GM23248 (cell line): Measurements from ENCODE around the gene ZNF770. TPM values are rescaled to one million over a fixed set of nuclear protein-coding genes. Genes with fewer than 3 reads are reported as not detected.
"Not testable (repeated sequence)": the region's sequence is repeated elsewhere in the genome, so short reads cannot be mapped to it uniquely, and the experiment has no call there.

Experiments
- DNase-seq: peaks from one replicate; pipeline ENCODE4 v3.0.0-alpha.2; 2015
- H2AFZ ChIP-seq: fragments of 200-600 bp; sonication (generic); 2 replicates; pipeline ENCODE4 v1.6.1; 2016; ENCODE audit warnings: antibody characterized with exemption
- H3F3A ChIP-seq: fragments of 200-600 bp; sonication (generic); 2 replicates; pipeline ENCODE4 v1.6.1; 2016; ENCODE audit warnings: mild to moderate bottlenecking, antibody characterized with exemption, mixed run types; ENCODE audit not compliant: insufficient read depth
- H3K27ac ChIP-seq: fragments of 200-600 bp; sonication (generic); 2 replicates; pipeline ENCODE4 v1.5.1; 2016; ENCODE audit warnings: mild to moderate bottlenecking
- H3K27me3 ChIP-seq: fragments of 200-600 bp; sonication (generic); replicated peaks from 2 replicates; pipeline ENCODE4 v1.6.1; 2016; ENCODE audit warnings: mild to moderate bottlenecking; ENCODE audit not compliant: insufficient read depth
- H3K36me3 ChIP-seq: fragments of 200-600 bp; sonication (generic); 2 replicates; pipeline ENCODE4 v1.6.1; 2016; ENCODE audit warnings: low read depth, mild to moderate bottlenecking
- H3K4me1 ChIP-seq: fragments of 200-600 bp; sonication (generic); 2 replicates; pipeline ENCODE4 v1.6.1; 2016; ENCODE audit warnings: mild to moderate bottlenecking; ENCODE audit not compliant: insufficient read depth
- H3K4me2 ChIP-seq: fragments of 200-600 bp; sonication (generic); one replicate; pipeline ENCODE4 v1.6.1; 2016; ENCODE audit warnings: mild to moderate bottlenecking; ENCODE audit not compliant: unreplicated experiment
- H3K4me3 ChIP-seq: fragments of 200-600 bp; sonication (generic); 2 replicates; pipeline ENCODE4 v1.5.1; 2016; ENCODE audit warnings: mild to moderate bottlenecking
- H3K79me2 ChIP-seq: fragments of 200-600 bp; sonication (generic); 2 replicates; pipeline ENCODE4 v1.6.1; 2016; ENCODE audit warnings: mild to moderate bottlenecking; ENCODE audit not compliant: insufficient read depth
- H3K9ac ChIP-seq: fragments of 200-600 bp; sonication (generic); 2 replicates; pipeline ENCODE4 v1.6.1; 2016; ENCODE audit warnings: mild to moderate bottlenecking
- H3K9me2 ChIP-seq: fragments of 200-600 bp; sonication (generic); 2 replicates; pipeline ENCODE4 v1.6.1; 2016; ENCODE audit warnings: mixed run types, mild to moderate bottlenecking, moderate library complexity; ENCODE audit not compliant: insufficient read depth
- H3K9me3 ChIP-seq: fragments of 200-600 bp; sonication (generic); one replicate; pipeline ENCODE4 v1.6.1; 2017; ENCODE audit warnings: low read depth
- H4K20me1 ChIP-seq: fragments of 200-600 bp; sonication (generic); 2 replicates; pipeline ENCODE4 v1.6.0; 2016; ENCODE audit not compliant: insufficient read depth
- EZH2 ChIP-seq: fragments of 200-600 bp; sonication (generic); IDR thresholded peaks from 2 replicates; pipeline ENCODE4 v1.6.1; 2018; ENCODE audit warnings: antibody characterized with exemption, mild to moderate bottlenecking; ENCODE audit not compliant: insufficient read depth, poor library complexity, severe bottlenecking
- EZH2phosphoT487 ChIP-seq: fragments of 200-600 bp; sonication (generic); IDR thresholded peaks from 2 replicates; pipeline ENCODE4 v1.6.1; 2018; ENCODE audit warnings: antibody characterized with exemption, moderate library complexity, mild to moderate bottlenecking, low read depth; ENCODE audit not compliant: insufficient read depth
- WGBS, 2 experiments: methylation state at CpG; one replicate each; pipeline ENCODE4 v1.1.6; 2015 to 2017; ENCODE audit warnings: low lambda C conversion rate in 2 of 2, low coverage in 1 of 2; ENCODE audit errors: missing lambda C conversion rate in 2 of 2; 5-methylcytosine and 5-hydroxymethylcytosine counted together
- in situ Hi-C: fragments of 300-500 bp; cut with MboI; formaldehyde crosslinking; loops from 2 replicates; pipeline ENCODE4 v1.15.0; 2020
- polyA plus RNA-seq: library from polyadenylated mRNA; unstranded; fragments of >200 nt; fragmentation: Nextera tagmentation; extraction: Ambion mirVana; gene quantifications from 2 replicates; pipeline ENCODE4 v1.2.1, GENCODE V29; 2016
- total RNA-seq: library from RNA; depleted of rRNA; stranded (reverse); fragments of >200 nt; shearing (Covaris generic); gene quantifications from 2 replicates; pipeline ENCODE4 v1.2.3, GENCODE V29; 2014; rRNA removed

Gene ZNF770
- total and polyA plus RNA-seq, 2 experiments from 2014 or later, result 32.1 to 93.6 TPM

DNA sequence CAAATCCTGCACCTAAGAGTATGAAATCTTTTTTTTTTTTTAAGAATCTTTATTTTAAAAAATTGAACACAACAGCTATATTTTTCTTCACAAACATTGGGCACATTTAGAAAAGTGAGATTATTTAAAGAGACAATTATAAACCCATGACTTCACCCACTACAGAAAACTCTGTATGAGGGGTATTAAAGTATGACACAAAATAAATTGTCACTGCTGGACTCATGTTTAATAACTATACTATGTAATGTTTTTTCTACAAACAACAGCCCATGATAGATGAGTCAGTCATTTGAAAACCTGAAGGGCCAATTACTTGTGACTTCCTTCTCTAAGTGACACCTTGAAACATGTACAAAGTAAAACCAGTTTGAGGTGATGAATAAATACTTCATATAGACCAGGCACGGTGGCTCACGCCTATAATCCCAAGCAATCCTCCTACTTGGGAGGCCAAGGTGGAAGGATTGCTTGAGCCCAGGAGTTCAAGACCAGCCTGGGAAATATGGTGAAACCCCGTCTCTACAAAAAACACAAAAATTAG is 54.6 kb downstream of the ZNF770 start:
- WGBS, 2 experiments, result 84 to 91% methylated on average over 3 of the region's 3 CpGs
- no peak overlapping the region for H3K27ac ChIP-seq
- peaks cover 67% of the 10 kb centered on the region for H3K36me3 ChIP-seq
- H2AFZ ChIP-seq, result no peak overlapping the region
- no peak overlapping the region for H3K9ac ChIP-seq
- no peaks in the 10 kb centered on the region for H3K9me3 ChIP-seq
- TF ChIP-seq EZH2, result no peak
- TF ChIP-seq EZH2phosphoT487, result no peak
- no peaks in the 10 kb centered on the region for H4K20me1 ChIP-seq
- H3K4me3 ChIP-seq, result no peak overlapping the region
- DNase-seq, result no peak
- no peak overlapping the region for H3K4me2 ChIP-seq
- in situ Hi-C loops, result no loop called here
- no peaks in the 10 kb centered on the region for H3K79me2 ChIP-seq
- no peaks in the 10 kb centered on the region for H3K9me2 ChIP-seq
- H3F3A ChIP-seq, result no peaks in the 10 kb centered on the region
- no peaks in the 10 kb centered on the region for H3K4me1 ChIP-seq
- no peaks in the 10 kb centered on the region for H3K27me3 ChIP-seq

DNA sequence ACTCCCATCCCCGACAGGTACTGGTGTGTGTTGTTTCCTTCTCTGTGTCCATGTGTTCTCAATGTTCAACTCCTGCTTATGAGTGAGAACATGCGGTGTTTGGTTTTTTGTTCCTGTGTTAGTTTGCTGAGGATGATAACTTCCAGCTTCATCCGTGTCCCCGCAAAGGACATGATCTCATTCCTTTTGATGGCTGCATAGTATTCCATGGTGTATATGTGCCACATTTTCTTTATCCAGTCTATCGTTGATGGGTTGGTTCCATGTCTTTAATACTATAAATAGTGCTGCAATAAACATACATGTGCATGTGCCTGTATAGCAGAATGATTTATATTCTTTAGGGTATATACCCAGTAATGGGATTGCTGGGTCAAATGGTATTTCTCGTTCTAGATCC is 59.7 kb downstream of the ZNF770 start:
- H3K9me3 ChIP-seq, H3K9ac ChIP-seq, H3K4me3 ChIP-seq, H4K20me1 ChIP-seq, H3K4me2 ChIP-seq, H3K79me2 ChIP-seq, DNase-seq, H3K9me2 ChIP-seq, H3F3A ChIP-seq, H3K27ac ChIP-seq, H3K4me1 ChIP-seq, H3K27me3 ChIP-seq, H2AFZ ChIP-seq, in situ Hi-C loops: not testable (repeated sequence)
- WGBS, 2 experiments, result 99% methylated on average over 6 of the region's 6 CpGs
- peaks cover 65% of the 10 kb centered on the region for H3K36me3 ChIP-seq

Other genes with a start within 250 kb of the ZNF770 start
- not detected in 2 replicates for gene GJD2, start 233.3 kb downstream of the ZNF770 start, total RNA-seq
- not detected in 2 replicates for gene GJD2, start 233.3 kb downstream of the ZNF770 start, polyA plus RNA-seq
- gene ACTC1, start 192.7 kb downstream of the ZNF770 start, total RNA-seq, result 7.6 and 21.4 TPM in 2 replicates
- 29.9 and 31.9 TPM in 2 replicates for gene ACTC1, start 192.7 kb downstream of the ZNF770 start, polyA plus RNA-seq
- 17.8 and 18.2 TPM in 2 replicates for gene AQR, start 18.5 kb downstream of the ZNF770 start, total RNA-seq
- gene AQR, start 18.5 kb downstream of the ZNF770 start, polyA plus RNA-seq, result 14.3 and 14.7 TPM in 2 replicates
- not detected in 2 replicates for gene NANOGP8, start 97.0 kb upstream of the ZNF770 start, total RNA-seq
- gene NANOGP8, start 97.0 kb upstream of the ZNF770 start, polyA plus RNA-seq, result not detected in 2 replicates